Activated T-cell treated with anti-CD3 and anti-CD28 coated beads for 4 hours (primary cell): ENCODE results near the gene KLF15.
"Not testable (repeated sequence)": the region's sequence is repeated elsewhere in the genome, so short reads cannot be mapped to it uniquely, and the experiment has no call there.

Experiments
- DNase-seq: peaks from one replicate; pipeline ENCODE4 v3.0.0-alpha.2; 2020

KLF15 gene

GRCh38 chr3:126345641-126346460 lies 11.4 kb downstream of the KLF15 start:
- no peak for DNase-seq

GRCh38 chr3:126345231-126345630 lies 12.0 kb downstream of the KLF15 start:
- DNase-seq, result no peak

GRCh38 chr3:126344380-126345041 lies 12.7 kb downstream of the KLF15 start:
- no peak for DNase-seq

GRCh38 chr3:126343649-126344035 lies 13.6 kb downstream of the KLF15 start:
- no peak for DNase-seq

- DNase-seq, result no peak
Measured at GRCh38 chr3:126342991-126343648, 14.1 kb downstream of the KLF15 start.

GRCh38 chr3:126342211-126342610 lies 15.0 kb downstream of the KLF15 start:
- DNase-seq, result no peak

GRCh38 chr3:126341755-126342150 lies 15.5 kb downstream of the KLF15 start:
- no peak for DNase-seq

- DNase-seq, result no peak
Measured at GRCh38 chr3:126340943-126341754, 16.1 kb downstream of the KLF15 start.

GRCh38 chr3:126340596-126340942 lies 16.6 kb downstream of the KLF15 start:
- DNase-seq, result no peak

GRCh38 chr3:126340081-126340511 lies 17.1 kb downstream of the KLF15 start:
- DNase-seq, result no peak

GRCh38 chr3:126339466-126339865 lies 17.7 kb downstream of the KLF15 start:
- DNase-seq, result no peak

- no peak for DNase-seq
Measured at GRCh38 chr3:126338790-126339288, 18.4 kb downstream of the KLF15 start.

- no peak for DNase-seq
Measured at GRCh38 chr3:126337980-126338651, 19.1 kb downstream of the KLF15 start.

GRCh38 chr3:126331812-126332336 lies 25.3 kb downstream of the KLF15 start:
- not testable (repeated sequence) for DNase-seq

GRCh38 chr3:126329927-126330725 lies 27.1 kb downstream of the KLF15 start:
- no peak for DNase-seq

- DNase-seq, result no peak
Measured at GRCh38 chr3:126326629-126327028, 30.6 kb downstream of the KLF15 start.

GRCh38 chr3:126322181-126322967 lies 34.8 kb downstream of the KLF15 start:
- DNase-seq, result no peak

- DNase-seq, result no peak
Measured at GRCh38 chr3:126321490-126321889, 35.7 kb downstream of the KLF15 start.

GRCh38 chr3:126320517-126321293 lies 36.5 kb downstream of the KLF15 start:
- no peak for DNase-seq
